GM18868 (cell line): ENCODE results near the gene GPR15LG.

ENCODE experiments used
- ATAC-seq: cut with Tn5 transposase; IDR thresholded peaks from one replicate; pipeline ENCODE4 v1.9.1; 2021; ENCODE audit warnings: mild to moderate bottlenecking, moderate library complexity; ENCODE audit not compliant: unreplicated experiment

Gene GPR15LG

DNA sequence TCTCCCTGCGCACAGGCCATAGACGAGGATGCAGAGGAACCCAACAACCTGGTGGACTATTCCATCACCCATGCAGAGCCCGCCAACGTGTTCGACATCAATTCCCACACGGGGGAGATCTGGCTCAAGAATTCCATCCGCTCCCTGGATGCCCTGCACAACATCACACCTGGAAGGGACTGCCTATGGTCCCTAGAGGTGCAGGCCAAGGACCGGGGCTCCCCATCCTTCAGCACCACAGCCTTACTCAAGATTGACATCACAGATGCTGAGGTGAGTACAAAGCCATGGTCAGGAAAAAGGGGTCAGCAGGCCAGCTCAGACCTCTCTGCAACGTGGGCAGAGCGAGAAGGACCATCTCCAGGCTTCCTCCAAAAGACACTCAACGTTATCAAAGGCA is 39.5 kb downstream of the GPR15LG start:
- no peak for ATAC-seq

DNA sequence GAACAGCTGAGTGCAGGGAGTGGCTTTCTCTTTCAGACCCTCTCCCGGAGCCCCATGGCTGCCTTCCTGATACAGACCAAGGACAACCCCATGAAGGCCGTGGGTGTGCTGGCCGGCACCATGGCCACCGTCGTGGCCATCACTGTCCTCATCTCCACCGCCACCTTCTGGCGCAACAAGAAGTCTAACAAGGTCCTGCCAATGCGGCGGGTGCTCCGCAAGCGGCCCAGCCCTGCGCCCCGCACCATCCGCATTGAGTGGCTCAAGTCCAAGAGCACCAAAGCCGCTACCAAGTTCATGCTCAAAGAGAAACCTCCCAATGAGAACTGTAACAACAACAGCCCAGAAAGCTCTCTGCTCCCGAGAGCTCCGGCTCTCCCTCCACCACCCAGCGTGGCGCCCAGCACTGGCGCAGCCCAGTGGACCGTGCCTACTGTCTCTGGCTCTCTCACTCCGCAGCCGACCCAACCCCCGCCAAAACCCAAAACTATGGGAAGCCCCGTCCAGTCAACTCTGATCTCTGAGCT is 40.5 kb downstream of the GPR15LG start:
- no peak for ATAC-seq

DNA sequence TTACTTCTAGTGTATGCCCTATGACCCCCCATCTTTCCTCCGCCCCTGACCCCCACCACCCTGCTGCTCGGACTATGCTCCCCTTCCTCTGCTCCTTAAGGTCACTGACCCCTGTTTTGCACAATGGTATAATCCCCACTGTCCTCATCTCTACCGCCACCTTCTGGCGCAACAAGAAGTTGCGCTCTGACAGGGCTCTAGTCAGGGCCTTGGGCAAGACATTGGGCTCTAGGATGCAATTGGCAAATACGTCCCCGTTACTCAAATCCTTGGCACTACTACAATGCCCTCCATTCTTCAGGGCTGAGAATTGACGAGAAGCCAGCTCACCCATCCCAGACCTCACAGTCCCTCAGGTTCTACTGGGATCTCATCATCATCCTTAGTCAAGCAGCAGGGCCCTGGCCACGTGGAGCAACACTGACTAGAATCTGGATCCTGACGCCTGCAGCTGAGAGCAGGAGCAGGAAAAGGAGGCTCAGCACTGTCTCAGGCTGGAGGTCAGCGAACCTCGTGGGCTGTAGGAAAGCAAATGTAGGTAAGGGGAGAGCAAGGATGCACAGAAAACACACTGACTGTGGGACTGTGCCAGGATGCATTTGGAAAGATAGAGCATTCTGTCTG is 41.1 kb downstream of the GPR15LG start:
- ATAC-seq = peak; percentile 86

DNA sequence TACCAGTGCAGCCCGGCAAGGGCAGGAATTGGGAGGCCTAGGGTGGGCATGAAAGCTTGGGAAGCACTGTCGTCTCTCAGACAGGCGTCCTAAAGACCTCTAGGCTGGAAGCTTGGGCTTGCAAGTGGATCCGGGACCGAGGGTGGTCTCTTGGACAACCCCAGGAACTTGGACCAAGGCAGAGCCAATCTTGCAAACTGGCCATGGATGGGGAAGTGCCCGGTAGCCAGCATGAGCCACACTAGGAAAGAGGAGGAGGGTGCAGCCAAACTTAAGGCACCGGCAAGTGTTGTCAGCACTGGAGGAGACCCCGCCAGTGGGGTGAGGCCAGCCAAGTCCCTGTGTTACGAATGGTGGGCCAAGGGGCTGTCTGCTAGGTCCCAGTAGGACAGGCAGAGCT is 43.2 kb downstream of the GPR15LG start:
- no peak for ATAC-seq

DNA sequence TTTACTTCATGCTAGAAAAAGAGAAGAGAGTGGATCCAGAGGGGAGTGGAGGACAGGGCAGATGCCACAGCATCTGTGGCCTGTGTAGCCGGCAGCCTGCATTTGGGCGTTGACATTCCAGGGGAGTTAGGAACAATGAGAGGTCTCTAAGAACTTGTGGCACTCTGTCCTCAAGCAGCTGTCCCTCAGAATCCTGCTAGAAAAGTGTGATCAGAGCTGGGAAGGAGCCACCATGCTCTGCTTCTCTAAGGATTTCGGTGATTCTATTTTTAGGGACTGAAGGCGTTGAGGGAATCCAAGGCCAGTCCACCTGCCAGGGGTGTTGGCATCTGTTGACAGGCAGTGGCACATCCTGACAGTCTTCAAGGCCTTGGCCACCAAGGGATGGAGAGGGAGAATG is 44.1 kb downstream of the GPR15LG start:
- ATAC-seq = no peak

DNA sequence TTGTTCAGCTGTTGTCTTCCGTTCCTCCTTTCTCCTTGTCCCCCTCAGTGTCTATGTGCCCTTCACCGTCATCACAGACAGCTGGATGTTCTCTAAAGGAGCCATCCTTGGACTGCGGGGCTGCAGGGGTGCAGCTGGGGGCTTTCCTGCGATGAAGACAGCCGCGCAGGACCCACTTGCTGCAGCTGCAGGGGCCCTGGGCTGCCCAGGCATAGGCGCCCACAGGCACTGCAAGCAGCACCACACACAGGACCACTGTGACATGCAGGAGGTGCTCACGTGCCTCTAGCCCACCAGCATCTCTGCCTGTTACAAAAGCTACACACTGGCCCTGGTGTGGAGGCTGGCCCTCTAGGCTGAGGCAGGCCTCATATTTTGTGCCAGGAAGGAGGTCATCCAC is 48.3 kb downstream of the GPR15LG start:
- ATAC-seq = no peak

DNA sequence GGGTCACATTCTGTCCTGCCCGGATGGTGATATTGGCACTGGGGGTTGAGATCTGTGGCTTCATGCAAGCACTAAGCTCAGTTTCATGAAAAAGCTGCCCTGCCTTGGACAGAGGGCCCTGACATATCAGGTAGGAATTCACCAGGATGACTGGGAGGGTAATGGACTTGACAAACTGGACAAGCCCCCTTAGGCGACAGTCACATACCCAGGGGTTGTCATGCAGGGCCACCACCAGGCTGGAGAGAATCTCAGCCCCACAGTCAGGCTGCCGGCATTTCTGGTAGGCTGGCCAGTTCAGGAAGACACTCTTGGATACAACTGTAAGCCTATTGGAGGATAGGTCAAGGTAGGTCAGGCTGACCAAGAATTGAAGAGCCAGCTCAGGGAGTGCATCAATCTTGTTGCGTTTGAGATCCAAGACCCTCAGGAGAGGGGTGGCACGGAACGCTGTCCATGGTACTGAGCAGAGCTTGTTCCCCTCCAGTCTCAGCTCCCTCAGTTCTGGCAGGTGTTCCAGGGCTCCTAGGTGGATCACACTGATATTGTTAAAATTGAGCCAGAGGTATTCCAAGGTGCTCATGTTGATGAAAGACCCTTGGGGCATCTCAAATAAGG is 50.9 kb downstream of the GPR15LG start:
- ATAC-seq = no peak

DNA sequence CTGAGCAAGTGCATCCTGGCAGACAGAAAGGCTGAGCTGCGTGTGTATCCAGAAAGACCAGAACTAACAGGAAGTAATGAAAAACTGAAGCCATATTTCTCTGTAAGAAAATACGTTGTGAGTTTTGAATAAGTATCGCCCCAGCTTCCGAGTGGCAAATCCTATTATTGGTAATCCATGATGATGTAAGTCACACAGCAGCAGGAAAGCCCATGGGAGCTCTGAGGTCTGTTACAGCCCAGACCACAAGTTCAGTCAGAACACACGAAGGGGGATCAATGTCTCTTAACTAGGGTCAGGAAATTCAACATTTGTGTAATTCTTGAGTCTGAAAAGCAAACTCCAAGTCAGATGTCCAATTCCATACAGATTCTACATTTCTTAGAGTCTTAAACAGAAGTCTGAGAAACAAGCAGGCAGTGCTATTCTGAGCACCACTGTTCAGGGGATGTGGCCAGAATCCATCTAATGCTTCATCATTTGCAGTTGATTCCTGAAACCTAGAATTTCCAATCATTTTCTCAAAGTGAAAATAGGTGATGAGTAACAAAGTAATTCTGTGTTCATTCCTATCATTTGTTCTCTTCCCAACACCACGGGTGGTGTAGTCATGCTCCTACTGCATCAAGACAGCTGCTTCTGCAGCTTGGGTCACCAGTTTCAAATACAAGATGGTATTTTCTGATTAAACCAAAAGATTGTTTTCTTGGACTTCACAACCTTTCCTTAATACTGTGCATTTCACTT is 52.0 kb downstream of the GPR15LG start, which contains the start of gene LRIT2:
LRIT2 (minus strand) TSS at position 118 of the 747 bp plus-strand sequence; CDS start at position 94, 24 bp downstream.
- ATAC-seq = no peak

DNA sequence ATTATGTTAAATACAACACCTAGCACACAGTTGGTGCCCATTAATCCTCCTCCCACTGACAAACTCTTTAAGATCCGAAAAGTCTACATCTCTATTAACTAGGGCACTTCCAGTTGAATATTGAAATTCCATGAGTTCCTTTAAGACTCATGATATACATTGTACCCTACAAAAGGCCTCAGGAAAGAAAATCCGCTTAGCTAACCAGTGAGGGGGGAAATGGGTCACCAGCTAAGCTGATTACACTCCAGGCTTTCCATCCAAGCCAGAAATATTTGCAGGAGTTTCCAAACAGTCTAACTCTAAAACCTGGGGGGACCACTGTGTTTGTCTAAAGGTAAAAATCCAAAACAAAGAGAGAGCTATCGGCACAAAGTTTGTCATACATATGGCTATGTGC is 53.0 kb downstream of the GPR15LG start:
- no peak for ATAC-seq

DNA sequence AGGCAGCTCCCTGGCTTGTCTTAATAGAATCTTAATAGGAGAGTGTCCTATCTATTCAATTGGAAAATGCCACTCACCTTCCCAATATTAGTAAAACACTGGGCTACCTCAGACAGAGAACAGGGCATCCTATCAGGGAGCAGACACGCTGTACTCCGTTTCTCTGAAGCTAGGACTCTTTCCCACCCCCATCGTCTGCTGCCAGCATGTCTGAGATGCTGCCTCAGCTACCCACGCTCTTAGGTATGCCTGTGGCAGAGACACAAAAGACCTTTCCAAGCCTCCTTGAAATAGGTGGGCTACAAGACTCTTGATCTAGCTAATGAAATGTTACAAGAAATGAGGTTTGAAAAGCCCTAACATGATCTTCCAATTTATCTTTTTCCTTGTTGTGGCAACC is 54.2 kb downstream of the GPR15LG start:
- ATAC-seq = no peak

DNA sequence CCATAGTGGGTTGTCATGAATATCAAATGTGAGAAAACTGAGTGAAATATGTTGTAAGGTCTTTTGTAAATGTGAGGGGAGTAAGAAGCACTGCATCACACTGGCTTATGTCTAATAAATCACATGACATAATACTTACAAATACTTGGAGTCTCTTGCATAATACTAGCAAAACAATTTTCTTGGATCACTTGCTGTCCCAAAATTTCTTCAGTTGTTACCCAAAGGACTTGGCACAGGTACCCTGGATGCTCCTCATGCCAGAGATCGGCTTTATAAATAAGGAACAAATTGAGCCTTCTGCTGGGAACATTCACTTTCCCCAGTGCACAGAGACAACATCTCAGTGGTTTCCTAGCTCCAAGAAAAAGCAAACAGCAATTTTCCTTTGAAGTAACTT is 56.8 kb downstream of the GPR15LG start:
- no peak for ATAC-seq

DNA sequence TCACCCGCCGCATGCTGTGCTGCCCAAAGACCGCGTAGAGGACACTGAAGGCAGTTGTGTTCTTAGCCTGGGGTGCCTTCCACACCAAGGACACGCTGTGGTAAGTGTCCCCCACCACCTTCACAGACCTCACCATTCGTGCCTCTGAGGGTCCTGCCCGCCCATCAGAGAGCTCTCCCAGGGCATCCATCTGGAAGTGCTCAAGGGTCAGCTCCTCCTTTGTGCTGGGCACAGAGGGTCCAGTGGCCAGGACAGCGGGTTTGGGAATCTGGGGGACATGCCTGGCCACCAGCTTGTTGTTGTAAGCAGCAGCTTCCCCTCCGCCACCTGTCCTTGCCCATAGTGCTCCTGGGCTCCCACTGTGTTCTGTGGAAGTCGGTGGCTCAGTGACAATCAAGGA is 58.8 kb downstream of the GPR15LG start:
- ATAC-seq = no peak

DNA sequence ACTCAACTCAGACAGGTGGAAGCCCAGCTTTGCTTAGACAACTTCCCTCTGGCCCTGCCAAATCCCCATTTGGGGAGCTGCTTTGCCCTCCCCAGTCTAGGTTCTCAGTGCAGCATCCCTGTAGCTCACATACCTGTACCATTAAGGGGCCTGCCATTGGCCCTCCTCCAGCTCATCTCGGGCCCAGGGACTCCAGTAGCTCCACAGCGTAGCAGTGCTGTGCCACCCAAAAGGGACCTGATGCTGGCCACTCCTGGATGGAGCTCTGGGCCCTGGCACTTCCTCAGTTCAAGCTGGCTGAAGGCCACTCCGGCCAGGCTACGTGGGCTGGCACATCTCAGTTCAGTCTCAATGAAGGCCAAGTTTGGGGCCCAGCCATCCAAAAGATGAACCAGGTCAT is 60.3 kb downstream of the GPR15LG start:
- no peak for ATAC-seq

DNA sequence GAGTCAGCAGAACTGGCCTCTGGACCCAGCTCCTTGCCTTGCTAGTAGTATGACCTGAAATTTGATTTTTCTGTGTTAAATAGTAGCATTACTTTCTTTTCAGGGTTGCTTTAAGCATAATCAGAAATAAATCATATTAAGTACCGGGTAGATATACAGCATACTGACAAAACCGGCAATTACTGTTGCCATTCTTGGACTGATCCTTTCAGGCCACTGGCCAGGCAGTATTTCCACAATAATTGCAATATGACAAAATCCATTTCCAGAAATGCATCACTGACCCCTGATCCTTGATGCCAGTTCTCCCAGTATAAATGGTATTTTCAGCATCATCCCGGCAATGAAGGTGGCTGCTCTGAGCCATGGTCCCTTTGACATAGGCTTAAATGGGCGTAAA is 60.9 kb downstream of the GPR15LG start:
- no peak for ATAC-seq
